HepG2 (cell line): Measurements from ENCODE around the gene DYNC2I2. TPM values are rescaled to one million over a fixed set of nuclear protein-coding genes. Genes with fewer than 3 reads are reported as not detected.
"Not testable (repeated sequence)": the region's sequence is repeated elsewhere in the genome, so short reads cannot be mapped to it uniquely, and the experiment has no call there.

Source experiments
- ATAC-seq: fragments of 200-7000 bp; cut with Tn5 transposase; 3 replicates; pipeline ENCODE4 v1.9.1; 2020; ENCODE audit warnings: mild to moderate bottlenecking, moderate library complexity
- BruUV-seq: library from RNA; stranded (reverse); fragments of 400-500 nt; replicated peaks from 2 replicates; lab custom pipeline; 2021; lab: Mats Ljungman, UMichigan
- CTCF ChIA-PET: fragments of 300-600 bp; formaldehyde crosslinking; extraction: SDS; loops from one replicate; lab custom pipeline; 2021; ENCODE audit warnings: low total read pairs, inconsistent platforms, low intra/inter-chr PET ratio; lab: Yijun Ruan, JAX
- POLR2A ChIA-PET: fragments of 350-600 bp; sonication (Branson Sonifier 250); formaldehyde crosslinking; loops from one replicate; lab custom pipeline; 2020; ENCODE audit warnings: antibody characterized with exemption, inconsistent platforms; lab: Yijun Ruan, JAX
- DNase-seq: peaks from one replicate; pipeline ENCODE4 v3.0.0-alpha.2; 2015; ENCODE audit warnings: low spot score
- FAIRE-seq: peaks from 3 replicates; lab custom pipeline; 2011; peaks lifted over from hg19 to GRCh38; lab: Jason Lieb, UNC
- H2AFZ ChIP-seq: one replicate; pipeline ENCODE4 v1.6.1; 2011; ENCODE audit warnings: low read length, inconsistent platforms
- H3K27ac ChIP-seq: fragments of 300-600 bp; 3 replicates; pipeline ENCODE4 v1.8.0; 2011; ENCODE audit warnings: mixed run types, mild to moderate bottlenecking, mixed read lengths, low read length, inconsistent platforms; ENCODE audit not compliant: insufficient read depth; ENCODE audit errors: extremely low read length
- H3K27me3 ChIP-seq, 2 experiments: fragments of 200-600 bp in 1 of 2; 2 replicates in 1 of 2; 3 replicates in 1 of 2; pipeline versions ENCODE4 v1.6.0 to v1.8.0; 2011; ENCODE audit warnings: low read length in 2 of 2, mild to moderate bottlenecking in 2 of 2, moderate library complexity in 2 of 2, inconsistent platforms in 1 of 2; ENCODE audit not compliant: insufficient read depth in 2 of 2, control insufficient read depth in 1 of 2
- H3K36me3 ChIP-seq, 2 experiments: fragments of 200-600 bp in 1 of 2; replicated peaks in 1 of 2; 2 replicates in 1 of 2; 3 replicates in 1 of 2; pipeline versions ENCODE4 v1.5.1 to v1.8.0; 2011; ENCODE audit warnings: low read length in 2 of 2, inconsistent platforms in 1 of 2; ENCODE audit not compliant: insufficient read depth in 2 of 2, control insufficient read depth in 1 of 2
- H3K4me1 ChIP-seq: 2 replicates; pipeline ENCODE4 v1.5.1; 2012; ENCODE audit warnings: low read length, inconsistent platforms; ENCODE audit not compliant: insufficient read depth
- H3K4me2 ChIP-seq: 2 replicates; pipeline ENCODE4 v1.6.0; 2011; ENCODE audit warnings: low read depth, low read length, inconsistent platforms
- H3K4me3 ChIP-seq, 3 experiments: fragments of 200-600 bp in 1 of 3; sonication (generic), shearing (Covaris generic) in 1 of 3; replicated peaks in 1 of 3; 2 replicates each; pipeline ENCODE4 v1.5.1; 2011 to 2016; ENCODE audit warnings: low read length in 3 of 3, inconsistent platforms in 2 of 3, low read depth in 2 of 3, mild to moderate bottlenecking in 2 of 3, control low read depth in 1 of 3, mixed read lengths in 1 of 3; ENCODE audit not compliant: insufficient read depth in 1 of 3
- H3K79me2 ChIP-seq: one replicate; pipeline ENCODE4 v1.6.1; 2011; ENCODE audit warnings: low read length, inconsistent platforms; ENCODE audit not compliant: insufficient read depth
- H3K9ac ChIP-seq: 2 replicates; pipeline ENCODE4 v1.6.0; 2011; ENCODE audit warnings: mild to moderate bottlenecking, low read depth, low read length, inconsistent platforms; ENCODE audit not compliant: insufficient read depth
- H3K9me3 ChIP-seq: 2 replicates; pipeline ENCODE4 v1.5.1; 2012; ENCODE audit warnings: mild to moderate bottlenecking, low read length
- H4K20me1 ChIP-seq: 2 replicates; pipeline ENCODE4 v1.6.0; 2011; ENCODE audit warnings: inconsistent platforms, mild to moderate bottlenecking, low read length, moderate library complexity; ENCODE audit not compliant: insufficient read depth
- AGO2 ChIP-seq: fragments of 200-400 bp; formaldehyde crosslinking; optimal IDR thresholded peaks from 2 replicates; pipeline ENCODE3; 2017; ENCODE audit warnings: mild to moderate bottlenecking, low read depth, low read length, moderate library complexity
- ATF7 ChIP-seq, 2 experiments: fragments of 450-650 bp in 1 of 2; sonication (generic) in 1 of 2; formaldehyde crosslinking in 1 of 2; IDR thresholded peaks; 2 replicates each; pipeline versions ENCODE4 v1.4.0 to v1.6.1; 2016 to 2020; ENCODE audit warnings: antibody characterized with exemption in 1 of 2, mild to moderate bottlenecking in 1 of 2, missing genetic modification reagents in 1 of 2
- PAF1 ChIP-seq: IDR thresholded peaks from 2 replicates; pipeline ENCODE4 v1.6.1; 2016; ENCODE audit warnings: missing genetic modification reagents, missing compliant biosample characterization
- PHF8 ChIP-seq: sonication (generic); formaldehyde crosslinking; IDR thresholded peaks from 2 replicates; pipeline ENCODE4 v1.5.0; 2020; ENCODE audit warnings: missing genetic modification reagents
- POLR2A ChIP-seq, 2 experiments: IDR thresholded peaks; 2 replicates each; pipeline ENCODE4 v1.6.1; 2011; ENCODE audit warnings: low read depth in 2 of 2, low read length in 2 of 2, mild to moderate bottlenecking in 1 of 2, moderate library complexity in 1 of 2; ENCODE audit not compliant: insufficient read depth in 1 of 2
- POLR2G ChIP-seq: fragments of 200-400 bp; formaldehyde crosslinking; IDR thresholded peaks from 2 replicates; pipeline ENCODE4 v1.6.1; 2018; ENCODE audit warnings: mild to moderate bottlenecking, low read depth, low read length, moderate library complexity
- RBM22 ChIP-seq: fragments of 200-400 bp; formaldehyde crosslinking; optimal IDR thresholded peaks from 2 replicates; pipeline ENCODE3; 2017; ENCODE audit warnings: mild to moderate bottlenecking, low read length, moderate library complexity
- SRSF9 ChIP-seq: fragments of 200-400 bp; formaldehyde crosslinking; IDR thresholded peaks from 2 replicates; pipeline ENCODE4 v1.6.1; 2018; ENCODE audit warnings: borderline replicate concordance, mild to moderate bottlenecking, low read depth, low read length; ENCODE audit not compliant: insufficient read depth, poor library complexity, severe bottlenecking
- SSRP1 ChIP-seq: IDR thresholded peaks from 2 replicates; pipeline ENCODE4 v1.6.1; 2016; ENCODE audit warnings: control low read depth
- ZNF143 ChIP-seq: sonication (generic); formaldehyde crosslinking; IDR thresholded peaks from 2 replicates; pipeline ENCODE4 v1.4.0; 2020; ENCODE audit warnings: missing genetic modification reagents
- WGBS: methylation state at CpG from one replicate; pipeline ENCODE4 v1.1.6; 2017; ENCODE audit warnings: low lambda C conversion rate; 5-methylcytosine and 5-hydroxymethylcytosine counted together
- in situ Hi-C: cut with HindIII; loops from 2 replicates; pipeline ENCODE4 v1.10.0; 2017; ENCODE audit warnings: low pct_unique_long_range_greater_than_20kb; ENCODE audit not compliant: extremely low pct_ligation_motif_present
- intact Hi-C: fragments of 100-400 bp; cut with micrococcal nuclease; formaldehyde crosslinking; loops from one replicate; pipeline ENCODE4 v1.10.0; 2022; ENCODE audit not compliant: unreplicated experiment
- polyA plus RNA-seq, 8 experiments: library from polyadenylated mRNA; depleted of rRNA in 3 of 8; stranded (reverse) in 7 of 8; unstranded in 1 of 8; fragments of >200 nt; fragmentation: Illumina TruSeq in 4 of 8; extraction: Trizol in 4 of 8; gene quantifications; 2 replicates each; pipeline versions ENCODE4 v1.2.1 to v1.2.3, GENCODE V29; 2011 to 2016; ENCODE audit warnings: low read depth in 4 of 8, missing spikeins in 1 of 8, mixed read lengths in 1 of 8; ENCODE audit not compliant: insufficient read depth in 1 of 8
- total RNA-seq, 5 experiments: library from RNA; depleted of rRNA; stranded (reverse); fragments of >200 nt; fragmentation: Illumina TruSeq; extraction: Trizol; gene quantifications; 2 replicates each; pipeline ENCODE4 v1.2.3, GENCODE V29; 2016; ENCODE audit warnings: low read depth in 1 of 5

DYNC2I2 gene
- total and polyA plus RNA-seq, 2 of the 13 experiments (the other 11 are each of a cell fraction or from before 2014, with no cell fraction given), result 13.7 to 40.2 TPM

- H3K9ac ChIP-seq, H3K4me3 ChIP-seq, intact Hi-C loops, FAIRE-seq, H3K27me3 ChIP-seq, H2AFZ ChIP-seq, H3K9me3 ChIP-seq, DNase-seq, H4K20me1 ChIP-seq, H3K4me2 ChIP-seq, in situ Hi-C loops, ATAC-seq, H3K27ac ChIP-seq, H3K36me3 ChIP-seq, BruUV-seq, CTCF ChIA-PET, H3K79me2 ChIP-seq: not testable (repeated sequence)
- 97% methylated on average over 30 of the region's 30 CpGs for WGBS
- H3K4me1 ChIP-seq, result peaks cover 16% of the 10 kb centered on the region
- POLR2A ChIA-PET, result interaction anchor here (1.3 kb wide), 1 partner anchor 15 kb away, joined by 4 read pairs; no protein-coding TSS in a partner anchor
Measured at GRCh38 chr9:128699096-128699795, 42.6 kb upstream of the DYNC2I2 start.

DNA sequence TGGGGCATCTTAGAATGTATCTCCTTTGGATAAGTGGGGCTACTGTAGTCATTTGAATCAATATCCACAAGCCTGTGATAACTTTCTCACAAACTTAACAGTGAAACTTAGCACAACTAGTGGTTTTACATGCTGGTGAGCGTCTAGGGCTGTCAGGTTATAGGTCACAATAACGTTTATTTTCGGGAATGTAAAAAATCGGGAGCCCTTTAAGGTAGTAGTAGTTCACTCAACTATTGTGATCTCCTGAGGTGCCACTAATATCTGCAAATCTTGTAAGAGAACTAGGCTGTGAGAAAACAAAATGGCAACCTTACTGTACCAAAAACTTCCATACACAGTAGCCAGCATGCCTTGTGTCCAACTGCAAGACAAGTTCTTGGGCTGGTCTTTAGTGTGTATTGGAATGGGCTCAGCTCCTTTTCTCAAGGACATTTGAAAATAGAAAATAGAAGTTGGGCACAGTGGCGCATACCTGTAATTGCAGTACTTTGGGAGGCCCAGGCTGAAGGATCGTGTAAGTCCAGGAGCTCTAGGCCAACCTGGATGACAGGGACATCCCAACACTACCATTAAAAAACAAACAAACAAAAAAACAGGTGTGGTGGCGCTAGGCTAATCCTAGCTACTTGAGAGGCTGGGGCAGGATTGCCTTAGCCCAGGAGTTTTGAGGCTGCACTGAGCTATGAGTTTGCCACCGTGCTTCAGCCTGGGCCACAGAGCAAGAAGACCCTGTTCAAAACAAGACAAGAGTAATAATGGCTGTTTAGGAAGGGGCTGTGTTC, 40.5 kb upstream of the DYNC2I2 start:
- H3K4me1 ChIP-seq, result peaks cover 14% of the 10 kb centered on the region
- TF ChIP-seq ATF7 (IDR thresholded peaks at IDR 0.05) (no peak), ATF7 (CRISPR knock-in tag; IDR thresholded peaks at IDR 0.05) (no peak), SSRP1 (CRISPR knock-in tag) (peak; percentile 79; the same call in 1 of the 2 replicates), SRSF9 (no peak), POLR2A (IDR thresholded peaks at IDR 0.05; ENCODE audit: insufficient read depth in 1 of 2, low read depth in 2 of 2, low read length in 2 of 2) (peak in 1 of 2 experiments; percentile 42; a peak in 2 of 4 replicates), POLR2G (peak; percentile 71), ZNF143 (CRISPR knock-in tag) (no peak), RBM22 (peak; percentile 85), AGO2 (peak; percentile 29), PAF1 (CRISPR knock-in tag) (peak; percentile 68; the same call in 1 of the 2 replicates), PHF8 (no peak)
- H3K4me3 ChIP-seq, result no peak overlapping the region
- H3K4me2 ChIP-seq, result no peak overlapping the region
- intact Hi-C loops (no loop called here), in situ Hi-C loops (no loop called here)
- H2AFZ ChIP-seq, result no peak overlapping the region
- peaks cover 14% of the 10 kb centered on the region for H3K79me2 ChIP-seq
- FAIRE-seq (no peak), ATAC-seq (peak; percentile 18; the same call in 2 of the 3 replicates), DNase-seq (no peak)
- peaks cover 7% of the 10 kb centered on the region; the same call in 1 of the 2 replicates for H3K9me3 ChIP-seq
- BruUV-seq, result no TSS peak
- 82% methylated on average over 8 of the region's 8 CpGs for WGBS
- peaks cover 4 to 22% of the 10 kb centered on the region in 2 experiments; a peak in 3 of 5 replicates for H3K36me3 ChIP-seq
- H3K27me3 ChIP-seq, result no peaks in the 10 kb centered on the region
- no peaks in the 10 kb centered on the region; the same call in 1 of the 2 replicates for H4K20me1 ChIP-seq
- POLR2A ChIA-PET, result interaction anchor here (0.8 to 3.1 kb wide), 5 partner anchors 13 to 339 kb away, joined by 3 to 18 read pairs (median 4); no protein-coding TSS in a partner anchor
- no peak overlapping the region for H3K9ac ChIP-seq
- H3K27ac ChIP-seq, result no peak overlapping the region
- CTCF ChIA-PET, result no interaction called here
